ENCODE results near the gene KCTD8.

The KCTD8 gene

GRCh38 chr4:44446191-44446590, 2.4 kb downstream of the KCTD8 start:
- TF ChIP-seq REST (IDR thresholded peaks at IDR 0.05; ENCODE audit: insufficient read depth in 1 of 2, low read depth in 2 of 2, low read length in 2 of 2) (no peak), POLR2AphosphoS5 (IDR thresholded peaks at IDR 0.05; ENCODE audit: low read depth, low read length) (no peak), TAF1 (IDR thresholded peaks at IDR 0.05; ENCODE audit: borderline replicate concordance, insufficient read depth, low read length) (no peak), SIN3A (IDR thresholded peaks at IDR 0.05; ENCODE audit: borderline replicate concordance, insufficient read depth, low read length) (no peak), FOXP2 (optimal IDR thresholded peaks at IDR 0.05; ENCODE audit: borderline replicate concordance, extremely low read depth, extremely low read length, insufficient read depth) (no peak)

- TF ChIP-seq TAF1 (IDR thresholded peaks at IDR 0.05; ENCODE audit: borderline replicate concordance, insufficient read depth, low read length), result no peak
- TF ChIP-seq FOXP2 (optimal IDR thresholded peaks at IDR 0.05; ENCODE audit: borderline replicate concordance, extremely low read depth, extremely low read length, insufficient read depth), result no peak
- no peak for TF ChIP-seq POLR2AphosphoS5 (IDR thresholded peaks at IDR 0.05; ENCODE audit: low read depth, low read length)
- no peak for TF ChIP-seq SIN3A (IDR thresholded peaks at IDR 0.05; ENCODE audit: borderline replicate concordance, insufficient read depth, low read length)
- no peak for TF ChIP-seq REST (IDR thresholded peaks at IDR 0.05; ENCODE audit: insufficient read depth in 1 of 2, low read depth in 2 of 2, low read length in 2 of 2)
Measured at GRCh38 chr4:44438687-44439086, 9.9 kb downstream of the KCTD8 start.

GRCh38 chr4:44434247-44434646, 14.4 kb downstream of the KCTD8 start:
- TF ChIP-seq POLR2AphosphoS5 (IDR thresholded peaks at IDR 0.05; ENCODE audit: low read depth, low read length) (no peak), TAF1 (IDR thresholded peaks at IDR 0.05; ENCODE audit: borderline replicate concordance, insufficient read depth, low read length) (no peak), SIN3A (IDR thresholded peaks at IDR 0.05; ENCODE audit: borderline replicate concordance, insufficient read depth, low read length) (no peak), REST (IDR thresholded peaks at IDR 0.05; ENCODE audit: insufficient read depth in 1 of 2, low read depth in 2 of 2, low read length in 2 of 2) (no peak), FOXP2 (optimal IDR thresholded peaks at IDR 0.05; ENCODE audit: borderline replicate concordance, extremely low read depth, extremely low read length, insufficient read depth) (no peak)

- TF ChIP-seq REST (IDR thresholded peaks at IDR 0.05; ENCODE audit: insufficient read depth in 1 of 2, low read depth in 2 of 2, low read length in 2 of 2) (no peak), TAF1 (IDR thresholded peaks at IDR 0.05; ENCODE audit: borderline replicate concordance, insufficient read depth, low read length) (no peak), FOXP2 (optimal IDR thresholded peaks at IDR 0.05; ENCODE audit: borderline replicate concordance, extremely low read depth, extremely low read length, insufficient read depth) (no peak), SIN3A (IDR thresholded peaks at IDR 0.05; ENCODE audit: borderline replicate concordance, insufficient read depth, low read length) (no peak), POLR2AphosphoS5 (IDR thresholded peaks at IDR 0.05; ENCODE audit: low read depth, low read length) (no peak)
Measured at GRCh38 chr4:44425614-44426208, 22.9 kb downstream of the KCTD8 start.
